ENCODE measurements around the gene NNAT. TPM values are rescaled to one million over a fixed set of nuclear protein-coding genes. Genes with fewer than 3 reads are reported as not detected.

The NNAT gene
- total and polyA plus RNA-seq, 4 donors, result 0.09 to 0.24 TPM; not detected in 2

DNA sequence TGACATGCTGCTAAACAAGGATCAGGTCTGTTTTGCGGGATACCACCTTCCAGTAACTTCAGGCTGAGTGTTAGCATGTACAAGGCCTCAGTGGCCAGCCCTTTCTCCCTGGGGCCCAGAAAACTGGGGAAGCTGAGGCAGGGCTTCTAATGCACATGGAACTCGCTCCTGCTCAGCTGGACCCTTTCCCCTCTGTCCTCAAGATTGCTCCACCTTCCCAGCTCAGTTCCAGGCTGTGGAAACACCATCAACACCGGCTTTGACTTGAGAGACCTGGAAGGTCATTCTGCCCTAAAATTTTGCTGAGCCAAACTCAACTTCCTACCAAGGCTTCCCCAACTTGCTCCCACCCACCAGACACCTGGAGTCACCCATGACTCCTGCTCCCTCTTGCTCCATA lies 10.8 kb downstream of the NNAT start:
- TF ChIP-seq SP1 (IDR thresholded peaks at IDR 0.05), result no peak
- no peak for TF ChIP-seq TAF1 (conservative IDR thresholded peaks at IDR 0.05)
- TF ChIP-seq RAD21 (IDR thresholded peaks at IDR 0.05), result no peak
- Histone ChIP-seq H3K4me3 (ENCODE audit: low read depth in 1 of 3, low read length in 3 of 3) (no peak overlapping the region), H3K27me3 (ENCODE audit: control insufficient read depth in 4 of 4, insufficient read depth in 4 of 4, low read length in 3 of 4) (no peaks in the 10 kb centered on the region), H3K4me1 (ENCODE audit: control insufficient read depth in 4 of 4, insufficient read depth in 4 of 4, low read length in 3 of 4) (peaks cover 0 to 9% (median 4%) of the 10 kb centered on the region in 4 donors), H3K27ac (ENCODE audit: low read depth in 1 of 2, low read length in 2 of 2) (no peak overlapping the region), H3K36me3 (ENCODE audit: control insufficient read depth in 4 of 4, insufficient read depth in 3 of 4, low read depth in 1 of 4, low read length in 3 of 4) (no peaks in the 10 kb centered on the region), H3K9ac (ENCODE audit: low read depth in 1 of 2, low read length in 2 of 2) (no peak overlapping the region), H3K9me3 (ENCODE audit: control insufficient read depth in 4 of 4, low read length in 3 of 4) (no peaks in the 10 kb centered on the region)
- DNase-seq (ENCODE audit: low spot score), result no peak
- 93% methylated on average over 3 of the region's 3 CpGs for WGBS

GRCh38 chr20:37533154-37533715 lies 12.2 kb downstream of the NNAT start:
- TF ChIP-seq, protein P1, sequence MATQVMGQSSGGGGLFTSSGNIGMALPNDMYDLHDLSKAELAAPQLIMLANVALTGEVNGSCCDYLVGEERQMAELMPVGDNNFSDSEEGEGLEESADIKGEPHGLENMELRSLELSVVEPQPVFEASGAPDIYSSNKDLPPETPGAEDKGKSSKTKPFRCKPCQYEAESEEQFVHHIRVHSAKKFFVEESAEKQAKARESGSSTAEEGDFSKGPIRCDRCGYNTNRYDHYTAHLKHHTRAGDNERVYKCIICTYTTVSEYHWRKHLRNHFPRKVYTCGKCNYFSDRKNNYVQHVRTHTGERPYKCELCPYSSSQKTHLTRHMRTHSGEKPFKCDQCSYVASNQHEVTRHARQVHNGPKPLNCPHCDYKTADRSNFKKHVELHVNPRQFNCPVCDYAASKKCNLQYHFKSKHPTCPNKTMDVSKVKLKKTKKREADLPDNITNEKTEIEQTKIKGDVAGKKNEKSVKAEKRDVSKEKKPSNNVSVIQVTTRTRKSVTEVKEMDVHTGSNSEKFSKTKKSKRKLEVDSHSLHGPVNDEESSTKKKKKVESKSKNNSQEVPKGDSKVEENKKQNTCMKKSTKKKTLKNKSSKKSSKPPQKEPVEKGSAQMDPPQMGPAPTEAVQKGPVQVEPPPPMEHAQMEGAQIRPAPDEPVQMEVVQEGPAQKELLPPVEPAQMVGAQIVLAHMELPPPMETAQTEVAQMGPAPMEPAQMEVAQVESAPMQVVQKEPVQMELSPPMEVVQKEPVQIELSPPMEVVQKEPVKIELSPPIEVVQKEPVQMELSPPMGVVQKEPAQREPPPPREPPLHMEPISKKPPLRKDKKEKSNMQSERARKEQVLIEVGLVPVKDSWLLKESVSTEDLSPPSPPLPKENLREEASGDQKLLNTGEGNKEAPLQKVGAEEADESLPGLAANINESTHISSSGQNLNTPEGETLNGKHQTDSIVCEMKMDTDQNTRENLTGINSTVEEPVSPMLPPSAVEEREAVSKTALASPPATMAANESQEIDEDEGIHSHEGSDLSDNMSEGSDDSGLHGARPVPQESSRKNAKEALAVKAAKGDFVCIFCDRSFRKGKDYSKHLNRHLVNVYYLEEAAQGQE (IDR thresholded peaks at IDR 0.05), result no peak
- TF ChIP-seq RXRA (IDR thresholded peaks at IDR 0.05) (no peak), RAD21 (IDR thresholded peaks at IDR 0.05) (no peak), YY1 (IDR thresholded peaks at IDR 0.05) (no peak), CTCF (IDR thresholded peaks at IDR 0.05; ENCODE audit: low read depth, low read length, missing input control) (no peak)
- TF ChIP-seq, protein P2, sequence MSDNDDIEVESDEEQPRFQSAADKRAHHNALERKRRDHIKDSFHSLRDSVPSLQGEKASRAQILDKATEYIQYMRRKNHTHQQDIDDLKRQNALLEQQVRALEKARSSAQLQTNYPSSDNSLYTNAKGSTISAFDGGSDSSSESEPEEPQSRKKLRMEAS (IDR thresholded peaks at IDR 0.05), result no peak
- TF ChIP-seq, protein P3, sequence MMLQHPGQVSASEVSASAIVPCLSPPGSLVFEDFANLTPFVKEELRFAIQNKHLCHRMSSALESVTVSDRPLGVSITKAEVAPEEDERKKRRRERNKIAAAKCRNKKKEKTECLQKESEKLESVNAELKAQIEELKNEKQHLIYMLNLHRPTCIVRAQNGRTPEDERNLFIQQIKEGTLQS (IDR thresholded peaks at IDR 0.05), result no peak
- WGBS, result 86% methylated on average over 2 of the region's 2 CpGs
- peaks cover 0 to 8% (median 4%) of the 10 kb centered on the region in 4 donors for H3K4me1 ChIP-seq (ENCODE audit: control insufficient read depth in 4 of 4, insufficient read depth in 4 of 4, low read length in 3 of 4)
- H3K27me3 ChIP-seq (ENCODE audit: control insufficient read depth in 4 of 4, insufficient read depth in 4 of 4, low read length in 3 of 4), result no peaks in the 10 kb centered on the region
- H3K36me3 ChIP-seq (ENCODE audit: control insufficient read depth in 4 of 4, insufficient read depth in 3 of 4, low read depth in 1 of 4, low read length in 3 of 4), result no peaks in the 10 kb centered on the region
- H3K9me3 ChIP-seq (ENCODE audit: control insufficient read depth in 4 of 4, low read length in 3 of 4), result no peaks in the 10 kb centered on the region
- no peak overlapping the region for H3K27ac ChIP-seq (ENCODE audit: low read depth in 1 of 2, low read length in 2 of 2)
- H3K4me3 ChIP-seq (ENCODE audit: low read depth in 1 of 3, low read length in 3 of 3), result no peak overlapping the region
- DNase-seq (ENCODE audit: low spot score), result no peak
- no peak overlapping the region for H3K9ac ChIP-seq (ENCODE audit: low read depth in 1 of 2, low read length in 2 of 2)

DNA sequence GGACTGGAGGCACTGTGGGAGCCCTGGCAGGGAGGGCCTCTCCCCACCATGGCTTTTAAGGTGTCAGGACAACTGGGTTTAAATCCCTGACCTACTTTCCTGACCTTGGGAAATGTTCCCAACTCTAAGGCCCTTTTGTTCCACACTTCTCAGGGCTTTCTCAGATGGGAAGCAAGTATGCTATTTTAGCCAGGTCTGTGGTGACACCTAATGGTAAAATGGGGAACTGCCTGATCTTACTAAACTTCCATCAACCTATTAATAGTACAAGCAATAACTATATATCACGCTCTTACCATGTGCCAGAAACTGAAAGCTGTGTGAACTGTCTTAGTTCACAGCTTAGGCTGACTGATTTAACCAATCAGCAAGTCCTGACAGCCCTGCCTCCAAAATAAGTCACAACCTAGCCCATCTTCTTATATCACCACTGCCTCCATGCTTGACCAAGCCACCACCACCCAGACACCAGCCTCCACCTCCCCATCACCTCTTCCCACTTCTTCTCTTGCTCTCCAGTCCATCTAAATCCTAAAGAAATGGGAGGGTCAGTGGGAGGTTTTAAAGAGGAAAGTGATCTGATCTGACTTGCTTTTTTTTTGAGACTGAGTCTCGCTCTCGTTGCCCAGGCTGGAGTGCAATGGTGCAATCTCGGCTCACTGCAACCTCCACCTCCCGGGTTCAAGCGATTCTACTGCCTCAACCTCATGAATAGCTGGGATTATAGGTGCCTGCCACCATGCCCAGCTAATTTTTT lies 13.5 kb downstream of the NNAT start:
- peak; percentile 52 for DNase-seq (ENCODE audit: low spot score)
- Histone ChIP-seq H3K27me3 (ENCODE audit: control insufficient read depth in 4 of 4, insufficient read depth in 4 of 4, low read length in 3 of 4) (no peaks in the 10 kb centered on the region), H3K9me3 (ENCODE audit: control insufficient read depth in 4 of 4, low read length in 3 of 4) (no peaks in the 10 kb centered on the region), H3K4me3 (ENCODE audit: low read depth in 1 of 3, low read length in 3 of 3) (no peak overlapping the region), H3K27ac (ENCODE audit: low read depth in 1 of 2, low read length in 2 of 2) (no peak overlapping the region), H3K4me1 (ENCODE audit: control insufficient read depth in 4 of 4, insufficient read depth in 4 of 4, low read length in 3 of 4) (no peaks in the 10 kb centered on the region), H3K36me3 (ENCODE audit: control insufficient read depth in 4 of 4, insufficient read depth in 3 of 4, low read depth in 1 of 4, low read length in 3 of 4) (no peaks in the 10 kb centered on the region), H3K9ac (ENCODE audit: low read depth in 1 of 2, low read length in 2 of 2) (no peak overlapping the region)
- 59% methylated on average over 6 of the region's 6 CpGs for WGBS
- no peak for TF ChIP-seq TAF1 (conservative IDR thresholded peaks at IDR 0.05)
- TF ChIP-seq CTCF (IDR thresholded peaks at IDR 0.05; ENCODE audit: low read depth, low read length, missing input control), result peak; percentile 97
- TF ChIP-seq RXRA (IDR thresholded peaks at IDR 0.05), result peak; percentile 4 to 30
- TF ChIP-seq NR2F2 (IDR thresholded peaks at IDR 0.05), result peak; percentile 48
- TF ChIP-seq, protein P2 (IDR thresholded peaks at IDR 0.05), result no peak
- peak; percentile 98 for TF ChIP-seq RAD21 (IDR thresholded peaks at IDR 0.05)
- no peak for TF ChIP-seq HNF4G (IDR thresholded peaks at IDR 0.05)
